Natural killer cell treated with Interleukin-12 subunit alpha and Interleukin-12 subunit beta and Interleukin-15 and Interleukin-18, amount 100 ng/mL, for 72 hours (primary cell): ENCODE measurements around the gene DNAJA3. TPM values are rescaled to one million over a fixed set of nuclear protein-coding genes. Genes with fewer than 3 reads are reported as not detected.
A peak's percentile ranks its signal among the peaks of the same experiment; 100 is the strongest.

Experiments used
- ATAC-seq, 2 donors: fragments of 150-1000 bp; cut with Tn5 transposase in 1 of 2; sonication (Bioruptor Pico), chemical (Tn5 transposase) in 1 of 2; 2 replicates each; pipeline ENCODE4 v1.10.0; 2021
- DNase-seq: peaks from one replicate; pipeline ENCODE4 v3.0.0; 2022; ENCODE audit warnings: low spot score
- H3K27ac Mint-ChIP-seq, 2 donors: 1 replicate in 1 of 2; 2 replicates in 1 of 2; pipeline ENCODE4 v1.8.0; 2022; ENCODE audit warnings: mixed read lengths in 2 of 2, mild to moderate bottlenecking in 1 of 2, moderate library complexity in 1 of 2
- H3K27me3 Mint-ChIP-seq, 2 donors: 1 replicate in 1 of 2; 2 replicates in 1 of 2; pipeline ENCODE4 v1.8.0; 2022; ENCODE audit warnings: mixed read lengths in 2 of 2
- H3K36me3 Mint-ChIP-seq: one replicate; pipeline ENCODE4 v1.8.0; 2022; ENCODE audit warnings: mixed read lengths
- H3K4me1 Mint-ChIP-seq, 2 donors: 1 replicate in 1 of 2; 2 replicates in 1 of 2; pipeline ENCODE4 v1.8.0; 2022; ENCODE audit warnings: low read depth in 2 of 2, mixed read lengths in 2 of 2, mild to moderate bottlenecking in 1 of 2
- H3K4me3 Mint-ChIP-seq: one replicate; pipeline ENCODE4 v1.8.0; 2022; ENCODE audit warnings: mixed read lengths
- H3K9me3 Mint-ChIP-seq: 2 replicates; pipeline ENCODE4 v1.8.0; 2022; ENCODE audit warnings: mixed read lengths
- total RNA-seq, 2 donors: library from RNA; stranded (reverse); gene quantifications; one replicate each; pipeline ENCODE4 v1.2.3, GENCODE V29; 2022

Gene DNAJA3
- total RNA-seq, 2 donors from 2014 or later = 55.0 to 99.8 TPM

DNA sequence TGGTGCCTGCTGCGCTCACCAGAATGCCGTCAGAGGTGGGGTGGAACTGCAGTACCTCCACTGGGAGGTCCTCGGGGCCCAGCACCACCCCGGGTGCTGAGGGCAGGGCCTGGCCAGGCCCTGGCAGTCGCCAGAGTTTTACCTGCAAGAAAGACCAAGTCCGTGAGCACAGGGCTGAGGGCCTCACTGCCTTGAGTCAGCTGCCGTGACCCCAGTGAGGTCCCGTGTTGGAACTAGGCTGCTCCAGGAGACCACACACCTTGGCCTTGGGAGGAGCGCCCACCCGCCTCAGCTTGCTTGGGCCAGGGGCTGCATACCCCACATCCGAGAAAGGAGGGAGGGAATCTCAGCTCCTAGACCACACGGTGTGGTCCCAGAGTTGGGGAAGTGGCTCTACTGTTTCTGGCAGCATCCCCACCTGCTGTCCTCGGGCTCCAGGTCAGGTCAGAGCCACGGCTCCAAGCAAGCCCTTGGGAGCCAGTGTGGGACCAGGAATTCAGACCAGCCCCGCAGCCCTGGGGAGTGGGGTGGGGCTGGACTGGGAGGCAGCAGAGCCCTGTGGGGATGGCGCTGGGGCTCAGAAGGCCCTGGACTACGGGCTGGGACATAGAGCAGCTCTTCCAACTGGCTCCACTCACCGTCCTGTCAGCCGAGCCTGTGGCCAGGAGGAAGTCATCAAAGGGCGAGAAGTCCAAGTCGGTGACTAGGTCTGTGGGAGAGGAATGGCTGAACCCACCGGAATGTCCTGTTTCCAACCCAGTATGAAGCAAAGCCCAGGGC lies 17.9 kb upstream of the DNAJA3 start:
- ATAC-seq = no peak
- DNase-seq = no peak
- Mint-ChIP-seq H3K9me3 (no peaks in the 10 kb centered on the region), H3K27ac (no peak overlapping the region), H3K4me1 (peaks cover 15 to 20% of the 10 kb centered on the region in 2 donors), H3K4me3 (no peak overlapping the region), H3K36me3 (peaks cover 6% of the 10 kb centered on the region), H3K27me3 (no peaks in the 10 kb centered on the region)

DNA sequence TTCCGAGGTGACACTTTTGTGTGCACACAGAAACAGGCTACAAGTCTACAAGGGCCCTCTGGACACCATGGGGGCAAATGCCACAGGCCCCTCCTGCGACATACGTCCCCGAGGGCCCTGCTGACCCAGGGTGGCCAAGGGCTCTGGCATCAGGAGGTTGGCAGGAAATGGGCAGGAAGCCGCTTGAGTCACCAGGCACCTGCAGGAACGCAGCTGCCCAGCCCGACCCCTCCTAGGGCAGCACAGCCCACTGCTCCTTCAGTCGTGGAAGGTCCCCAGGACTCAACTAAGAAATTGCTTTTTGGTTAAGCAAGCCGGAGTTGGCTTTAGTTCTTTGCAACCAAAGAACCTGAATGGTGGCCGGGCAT lies 17.4 kb upstream of the DNAJA3 start:
- Mint-ChIP-seq H3K27me3 (no peaks in the 10 kb centered on the region), H3K36me3 (peaks cover 6% of the 10 kb centered on the region), H3K4me3 (no peak overlapping the region), H3K9me3 (no peaks in the 10 kb centered on the region), H3K27ac (no peak overlapping the region), H3K4me1 (peaks cover 15 to 20% of the 10 kb centered on the region in 2 donors)
- ATAC-seq (no peak), DNase-seq (no peak)

DNA sequence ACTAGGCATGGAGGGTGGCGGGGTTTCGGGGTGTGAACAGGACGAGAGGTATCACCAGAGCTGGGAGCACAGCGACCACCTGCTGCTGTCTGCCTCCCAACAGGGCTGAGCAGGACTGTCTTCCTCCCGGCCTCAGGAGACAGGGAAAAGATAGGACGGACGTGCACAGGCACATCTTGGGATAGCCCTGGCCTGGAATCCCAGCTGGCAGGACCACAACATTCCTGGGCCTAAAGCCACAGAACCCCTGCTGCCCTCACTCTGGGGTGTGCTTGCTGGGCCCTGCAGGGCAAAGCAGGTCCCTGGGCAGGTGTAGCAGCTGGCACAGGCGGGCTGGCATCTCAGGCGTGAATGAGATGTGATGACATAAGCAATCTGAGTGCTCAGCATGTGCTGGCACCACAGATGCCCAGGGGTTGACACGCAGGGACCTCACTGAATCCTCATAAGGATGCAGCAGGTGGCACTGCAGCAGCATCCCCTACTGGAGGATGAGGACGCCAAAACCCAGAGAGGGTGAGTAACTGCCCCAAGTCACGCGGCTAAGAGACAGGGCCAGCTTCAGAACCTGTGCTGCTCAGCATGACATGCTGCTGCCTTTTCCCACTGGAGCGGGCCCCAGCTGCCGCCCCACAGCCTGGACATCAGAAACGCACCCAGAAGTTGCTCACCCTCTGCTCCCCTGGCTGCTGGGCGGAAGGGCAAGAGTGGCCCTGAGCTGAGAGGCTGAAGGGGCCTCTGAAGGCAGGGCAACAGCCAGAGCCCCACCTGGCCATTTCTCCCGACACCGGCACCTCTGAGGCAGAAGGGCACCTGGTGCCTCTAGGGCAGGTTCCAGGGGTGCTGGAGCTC lies 16.4 kb upstream of the DNAJA3 start:
- ATAC-seq = no peak
- H3K27me3 Mint-ChIP-seq = no peaks in the 10 kb centered on the region
- peaks cover 6% of the 10 kb centered on the region for H3K36me3 Mint-ChIP-seq
- no peak for DNase-seq
- no peak overlapping the region for H3K27ac Mint-ChIP-seq
- H3K4me3 Mint-ChIP-seq = no peak overlapping the region
- H3K4me1 Mint-ChIP-seq = peaks cover 19 to 24% of the 10 kb centered on the region in 2 donors
- H3K9me3 Mint-ChIP-seq = no peaks in the 10 kb centered on the region

DNA sequence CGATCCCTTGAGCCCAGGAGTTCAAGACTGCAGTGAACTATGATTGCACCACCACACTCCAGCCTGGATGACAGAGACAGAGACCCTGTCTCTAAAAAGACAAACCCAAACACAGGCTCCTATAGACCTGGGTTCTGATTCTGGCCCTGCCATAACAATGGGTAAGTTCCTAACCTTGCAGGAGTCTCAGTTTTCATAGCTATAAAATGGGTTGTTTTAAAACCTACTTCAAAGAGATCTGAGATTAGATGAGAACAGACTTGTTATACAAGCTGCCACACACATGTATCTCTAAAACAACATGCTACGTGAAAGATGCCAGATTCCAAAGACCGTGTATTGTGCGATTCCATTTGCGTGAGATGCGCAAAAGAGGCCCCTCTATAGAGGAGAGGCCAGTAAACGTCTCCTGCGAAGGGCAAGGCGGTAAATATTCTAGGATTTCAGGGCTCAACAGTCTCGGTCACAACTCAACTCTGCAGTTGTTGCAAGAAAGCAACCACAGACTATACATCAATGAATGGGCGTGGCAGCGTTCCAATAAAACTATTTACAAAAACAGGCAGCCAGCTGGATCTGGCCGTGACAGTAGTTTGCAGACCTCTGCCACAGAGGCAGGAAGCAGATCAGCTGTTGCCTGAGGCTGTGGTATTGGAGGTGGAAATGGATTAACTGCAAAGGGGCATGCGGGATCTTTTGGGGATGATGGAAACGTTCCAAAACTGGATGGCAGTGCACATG lies 15.2 kb upstream of the DNAJA3 start:
- no peaks in the 10 kb centered on the region for H3K27me3 Mint-ChIP-seq

DNA sequence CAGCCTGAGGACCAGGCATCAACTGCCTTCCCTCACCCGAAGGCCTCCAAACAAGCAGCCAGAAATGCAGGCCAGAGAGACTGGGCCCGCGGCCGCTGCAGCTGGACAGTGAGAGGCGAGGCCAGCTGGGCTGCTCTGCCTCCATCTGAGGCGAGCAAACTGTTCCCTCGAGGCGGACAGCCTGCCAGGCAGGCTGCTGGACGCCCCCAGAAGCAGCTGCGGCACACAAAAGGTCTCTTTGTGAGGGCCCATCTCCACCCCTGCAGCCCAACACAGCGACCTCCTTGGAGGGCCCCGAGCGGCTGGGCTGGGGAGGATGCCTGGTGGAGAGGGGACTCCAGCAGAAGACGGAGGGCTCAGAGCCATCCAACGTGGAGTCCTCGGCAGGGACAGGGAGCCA lies 14.0 kb upstream of the DNAJA3 start:
- no peak overlapping the region for H3K27ac Mint-ChIP-seq
- H3K36me3 Mint-ChIP-seq = peaks cover 11% of the 10 kb centered on the region
- no peaks in the 10 kb centered on the region for H3K27me3 Mint-ChIP-seq
- H3K4me1 Mint-ChIP-seq = peaks cover 32 to 33% of the 10 kb centered on the region in 2 donors
- no peaks in the 10 kb centered on the region for H3K9me3 Mint-ChIP-seq
- no peak for DNase-seq
- no peak overlapping the region for H3K4me3 Mint-ChIP-seq
- no peak for ATAC-seq

More for the DNA sequence above, 15.2 kb upstream of the DNAJA3 start:
- no peak for DNase-seq
- no peaks in the 10 kb centered on the region for H3K9me3 Mint-ChIP-seq
- no peak overlapping the region for H3K27ac Mint-ChIP-seq
- H3K36me3 Mint-ChIP-seq = peaks cover 10% of the 10 kb centered on the region
- ATAC-seq = no peak
- peaks cover 30 to 31% of the 10 kb centered on the region in 2 donors for H3K4me1 Mint-ChIP-seq
- no peak overlapping the region for H3K4me3 Mint-ChIP-seq

DNA sequence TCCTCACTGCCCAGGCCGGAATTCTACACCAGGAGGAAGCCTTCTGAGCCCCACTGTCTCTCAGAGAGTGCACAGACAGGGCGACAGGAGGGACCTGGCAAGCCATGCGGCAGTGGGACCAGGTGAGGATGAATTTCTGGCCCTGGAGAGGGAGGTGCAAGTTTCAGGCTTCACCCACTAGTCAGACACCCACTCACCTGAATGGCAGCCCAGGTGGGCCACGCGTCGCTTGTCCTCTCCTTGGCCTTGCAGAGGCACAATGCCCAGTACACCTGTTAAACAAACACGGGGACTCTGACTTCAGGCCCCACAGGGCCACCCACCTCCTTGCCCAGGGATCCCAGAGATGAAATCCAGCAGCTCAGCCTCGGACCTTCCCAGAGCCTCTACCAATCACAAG lies 13.5 kb upstream of the DNAJA3 start:
- Mint-ChIP-seq H3K4me3 (peak overlapping the region; percentile 12), H3K27ac (no peak overlapping the region), H3K9me3 (no peaks in the 10 kb centered on the region), H3K4me1 (peaks cover 33 to 34% of the 10 kb centered on the region in 2 donors), H3K36me3 (peaks cover 11% of the 10 kb centered on the region), H3K27me3 (no peaks in the 10 kb centered on the region)
- ATAC-seq (no peak), DNase-seq (no peak)

DNA sequence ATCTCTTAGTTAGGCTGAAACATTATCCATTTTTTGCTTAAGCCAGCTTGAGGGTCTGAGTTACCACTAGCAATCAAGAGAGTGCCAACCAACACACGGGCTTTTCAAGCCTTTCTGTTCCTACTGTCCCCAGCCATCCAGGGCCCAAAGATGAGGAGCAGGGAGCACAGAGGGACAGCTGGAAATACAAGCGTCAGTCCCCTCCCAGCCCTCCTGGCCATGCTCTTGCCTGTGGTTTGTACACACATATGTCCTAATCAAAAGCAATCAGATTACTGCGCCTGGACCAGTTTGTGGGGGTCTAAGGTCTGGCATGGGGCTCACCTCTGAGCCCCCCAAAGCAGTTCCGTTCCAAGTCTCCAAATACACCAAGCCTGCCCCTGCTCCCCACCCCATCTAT lies 12.8 kb upstream of the DNAJA3 start:
- ATAC-seq (no peak), DNase-seq (no peak)
- Mint-ChIP-seq H3K27me3 (no peaks in the 10 kb centered on the region), H3K4me1 (peaks cover 33 to 34% of the 10 kb centered on the region in 2 donors), H3K27ac (no peak overlapping the region), H3K4me3 (no peak overlapping the region), H3K36me3 (peaks cover 11% of the 10 kb centered on the region), H3K9me3 (no peaks in the 10 kb centered on the region)

DNA sequence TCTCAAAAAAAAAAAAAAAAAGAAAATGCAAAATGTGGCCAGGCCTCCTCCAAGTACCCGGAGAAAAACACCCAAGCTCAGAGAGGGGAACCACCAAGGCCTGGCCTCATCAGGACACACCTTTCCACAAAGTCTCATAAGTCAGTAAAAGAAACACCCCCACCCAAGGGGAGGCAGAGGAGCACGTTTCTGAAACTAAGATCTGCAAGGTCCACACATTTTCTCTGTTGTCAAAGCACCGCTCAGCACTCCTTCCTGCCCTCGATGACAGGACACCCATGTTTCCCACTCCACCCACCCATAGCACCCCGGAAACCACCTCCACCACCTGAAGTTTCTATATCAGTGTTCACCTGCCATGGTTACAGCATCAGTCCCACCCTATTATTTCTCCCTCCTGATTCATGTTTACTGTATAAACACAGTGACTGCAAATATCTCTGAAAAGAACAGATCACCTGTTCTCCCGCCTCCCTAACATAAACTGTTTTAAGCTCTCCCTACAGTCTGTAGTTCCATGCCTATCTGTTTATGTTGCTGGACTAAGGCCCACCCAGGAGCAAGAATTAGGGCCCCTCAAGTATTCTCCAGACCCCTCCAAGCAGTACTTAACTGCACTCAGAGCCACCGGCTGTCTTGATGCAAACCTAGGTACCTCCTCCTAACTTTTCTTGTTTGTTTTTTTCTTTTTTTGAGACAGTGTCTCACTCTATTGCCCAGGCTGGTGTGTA lies 11.3 kb upstream of the DNAJA3 start:
- Mint-ChIP-seq H3K27me3 (no peaks in the 10 kb centered on the region), H3K4me3 (peak overlapping the region; percentile 98), H3K27ac (peak overlapping the region; percentile 90 to 98), H3K9me3 (no peaks in the 10 kb centered on the region), H3K36me3 (peaks cover 11% of the 10 kb centered on the region), H3K4me1 (peaks cover 33 to 34% of the 10 kb centered on the region in 2 donors)
- DNase-seq (peak; percentile 77), ATAC-seq (peak; percentile 40 to 61)

DNA sequence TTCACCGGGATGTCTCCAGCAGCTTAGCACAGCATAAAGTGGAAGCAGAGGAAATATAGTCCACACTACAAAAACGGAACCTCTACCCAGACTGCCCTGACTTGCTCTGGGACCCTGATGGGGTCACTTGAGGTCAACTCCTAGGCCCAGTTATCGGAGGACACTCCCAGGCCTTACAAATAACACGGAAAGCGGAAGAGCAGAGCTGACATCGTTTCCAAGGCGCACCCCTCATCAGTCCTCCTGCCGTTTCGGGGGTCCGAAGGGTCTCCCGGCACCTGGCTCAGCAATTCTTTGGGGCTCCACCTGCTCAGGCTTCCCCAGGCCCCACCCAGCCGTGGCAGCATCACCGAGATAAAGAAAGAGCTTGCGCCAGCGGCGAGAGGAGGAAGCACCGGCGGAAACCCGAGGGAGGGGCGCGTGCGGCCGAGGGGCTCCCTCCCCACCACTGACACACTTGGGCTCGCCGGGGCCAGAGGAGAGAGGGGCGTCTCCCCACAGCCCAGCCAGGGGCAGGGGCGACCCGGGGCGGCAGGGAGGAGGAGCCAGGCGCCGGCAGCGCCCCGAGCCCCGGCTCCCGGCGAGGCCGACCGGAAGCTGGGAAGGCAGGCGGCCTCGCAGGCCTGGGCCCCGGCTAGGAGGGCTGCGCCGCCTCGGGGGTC lies 10.0 kb upstream of the DNAJA3 start:
- H3K4me1 Mint-ChIP-seq = peaks cover 28% of the 10 kb centered on the region in 2 donors
- H3K27ac Mint-ChIP-seq = peak overlapping the region; percentile 90 to 98
- ATAC-seq (peak; percentile 21 to 49), DNase-seq (peak; percentile 74)
- no peaks in the 10 kb centered on the region for H3K9me3 Mint-ChIP-seq
- H3K27me3 Mint-ChIP-seq = no peaks in the 10 kb centered on the region
- peak overlapping the region; percentile 98 for H3K4me3 Mint-ChIP-seq
- H3K36me3 Mint-ChIP-seq = peaks cover 10% of the 10 kb centered on the region

DNA sequence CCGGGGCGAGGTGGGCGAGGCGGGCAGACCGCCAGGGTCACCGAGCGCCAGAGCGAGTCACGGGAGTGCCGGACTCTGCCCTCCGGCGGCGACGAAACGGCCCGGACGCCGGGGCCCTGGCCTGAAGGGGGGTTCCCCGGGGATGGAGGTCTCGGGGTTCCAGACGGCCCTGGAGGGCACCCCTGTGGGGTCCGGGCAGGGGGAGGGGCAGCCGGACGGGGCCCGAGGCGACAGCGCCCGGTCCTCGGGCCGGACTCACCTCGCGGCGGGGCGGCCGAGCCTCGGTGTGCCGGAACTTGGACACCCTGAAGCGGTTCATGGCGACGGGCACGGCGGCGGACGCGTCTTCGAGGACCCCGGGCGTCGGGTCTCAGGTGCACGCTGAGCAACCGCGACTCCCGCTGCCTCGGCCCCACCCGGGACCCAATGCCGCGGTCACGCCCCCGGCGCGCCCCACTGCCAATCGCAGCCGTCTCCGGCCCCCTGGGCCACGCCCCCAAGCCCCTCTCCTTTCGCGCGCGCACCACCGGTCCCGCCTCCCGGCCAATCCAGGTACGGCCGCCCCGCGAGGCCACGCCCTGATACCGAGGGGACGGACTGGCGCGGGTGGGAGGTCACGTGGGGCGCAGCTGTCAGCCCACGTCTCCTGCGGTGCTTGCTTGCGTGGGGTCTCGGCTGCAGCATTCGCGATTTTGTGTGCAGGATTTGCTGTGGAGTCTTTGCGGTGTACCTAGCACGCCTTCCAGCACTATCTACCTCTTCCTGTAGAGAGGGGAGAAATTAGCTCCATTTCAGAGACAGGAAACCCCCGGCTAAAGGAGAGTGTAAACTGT lies 9.3 kb upstream of the DNAJA3 start, which contains the start of gene CORO7:
CORO7 (minus strand) TSS at position 397 of the 833 bp plus-strand sequence; CDS start at position 319, 78 bp downstream.
- Mint-ChIP-seq H3K9me3 (no peaks in the 10 kb centered on the region), H3K36me3 (peaks cover 6% of the 10 kb centered on the region), H3K4me1 (peaks cover 23 to 24% of the 10 kb centered on the region in 2 donors), H3K27ac (peak within 1 kb of the TSS; percentile 90 to 98), H3K4me3 (peak within 1 kb of the TSS; percentile 98), H3K27me3 (no peaks in the 10 kb centered on the region)
- ATAC-seq (peak; percentile 94 to 97), DNase-seq (peak; percentile 99)

DNA sequence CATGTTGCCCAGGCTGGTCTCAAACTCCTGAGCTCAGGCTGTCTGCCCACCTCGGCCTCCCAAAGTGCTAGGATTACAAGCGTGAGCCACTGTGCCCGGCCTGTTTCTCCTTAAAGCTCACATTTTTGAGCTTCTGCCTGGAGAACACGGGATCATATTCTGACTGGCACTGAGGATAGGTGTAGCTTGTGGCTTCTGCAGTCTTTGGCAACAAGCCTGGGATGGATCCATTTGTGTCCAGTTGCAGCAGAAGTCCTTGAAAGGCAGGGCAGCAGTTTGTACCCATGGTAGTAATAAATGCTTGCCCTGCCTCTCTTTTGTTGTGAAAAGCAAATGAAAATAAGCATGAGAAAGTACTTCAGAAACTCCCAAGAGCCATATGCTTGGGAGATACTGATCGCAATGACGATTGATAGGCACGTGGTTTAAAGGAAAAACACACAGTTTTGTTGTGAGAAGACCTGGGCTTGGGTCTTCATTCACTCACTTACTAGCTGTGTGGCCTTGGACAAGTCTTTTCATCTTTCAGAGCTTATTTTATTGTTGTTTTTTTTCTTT lies 6.2 kb upstream of the DNAJA3 start:
- H3K4me3 Mint-ChIP-seq = no peak overlapping the region

More for the DNA sequence above, 6.2 kb upstream of the DNAJA3 start:
- Mint-ChIP-seq H3K36me3 (peaks cover 6% of the 10 kb centered on the region), H3K4me1 (peaks cover 13 to 16% of the 10 kb centered on the region in 2 donors), H3K27me3 (no peaks in the 10 kb centered on the region), H3K27ac (no peak overlapping the region), H3K9me3 (no peaks in the 10 kb centered on the region)
- ATAC-seq (no peak), DNase-seq (no peak)
